ENCODE data around the gene BBLN. TPM values are rescaled to one million over a fixed set of nuclear protein-coding genes. Genes with fewer than 3 reads are reported as not detected.
"Not testable (repeated sequence)": the region's sequence is repeated elsewhere in the genome, so short reads cannot be mapped to it uniquely, and the experiment has no call there.

BBLN gene
- 96.6 and 112 TPM in 2 replicates for total RNA-seq (2014; rRNA removed; shearing (Covaris generic))

GRCh38 chr9:128159784-128160602, at the start of gene BBLN:
BBLN (plus strand) TSS chr9:128160265; CDS start chr9:128160408, 143 bp downstream.
- H3K27me3 ChIP-seq (replicated peaks): no peaks in the 10 kb centered on the region
- 0 out of 2 replicates have a peak, but pooled peaks cover 4% of the 10 kb centered on the region for H3K9me3 ChIP-seq (replicated peaks)
- H3K27ac ChIP-seq: 0 out of 2 replicates have a peak within 1 kb of the TSS, but pooled peaks have one; percentile 7
- peaks cover 25% of the 10 kb centered on the region for H3K36me3 ChIP-seq
- DNase-seq (ENCODE audit: low read depth in 1 of 2, low spot score in 2 of 2): peak; percentile 89 to 95
- H3K4me3 ChIP-seq: peak within 1 kb of the TSS; percentile 71
- peaks cover 11% of the 10 kb centered on the region for H3K4me1 ChIP-seq (replicated peaks)

GRCh38 chr9:128111726-128112125, 48.3 kb upstream of the BBLN start:
- not testable (repeated sequence) for DNase-seq (ENCODE audit: low read depth in 1 of 2, low spot score in 2 of 2); H3K4me3 ChIP-seq; H3K27me3 ChIP-seq (replicated peaks); H3K9me3 ChIP-seq (replicated peaks); H3K4me1 ChIP-seq (replicated peaks); H3K27ac ChIP-seq
- H3K36me3 ChIP-seq: peaks cover 26% of the 10 kb centered on the region

GRCh38 chr9:128113526-128114325, 46.3 kb upstream of the BBLN start:
- Histone ChIP-seq H3K36me3 (peaks cover 6% of the 10 kb centered on the region; the same call in 1 of the 2 replicates), H3K27me3 (replicated peaks) (no peaks in the 10 kb centered on the region), H3K4me3 (no peak overlapping the region), H3K9me3 (replicated peaks) (no peaks in the 10 kb centered on the region), H3K4me1 (replicated peaks) (no peaks in the 10 kb centered on the region), H3K27ac (no peak overlapping the region)
- DNase-seq (ENCODE audit: low read depth in 1 of 2, low spot score in 2 of 2): no peak

GRCh38 chr9:128114326-128115186, 45.5 kb upstream of the BBLN start:
- no peak for DNase-seq (ENCODE audit: low read depth in 1 of 2, low spot score in 2 of 2)
- Histone ChIP-seq H3K4me1 (replicated peaks) (no peaks in the 10 kb centered on the region), H3K27ac (no peak overlapping the region), H3K27me3 (replicated peaks) (no peaks in the 10 kb centered on the region), H3K4me3 (no peak overlapping the region), H3K9me3 (replicated peaks) (no peaks in the 10 kb centered on the region), H3K36me3 (peaks cover 2% of the 10 kb centered on the region; the same call in 1 of the 2 replicates)

GRCh38 chr9:128115187-128116103, 44.6 kb upstream of the BBLN start:
- DNase-seq (ENCODE audit: low read depth in 1 of 2, low spot score in 2 of 2): no peak
- H3K4me1 ChIP-seq (replicated peaks): no peaks in the 10 kb centered on the region
- H3K27ac ChIP-seq: no peak overlapping the region
- no peaks in the 10 kb centered on the region for H3K36me3 ChIP-seq
- H3K9me3 ChIP-seq (replicated peaks): no peaks in the 10 kb centered on the region
- no peak overlapping the region for H3K4me3 ChIP-seq
- no peaks in the 10 kb centered on the region for H3K27me3 ChIP-seq (replicated peaks)

GRCh38 chr9:128116104-128117083, 43.7 kb upstream of the BBLN start:
- Histone ChIP-seq H3K27me3 (replicated peaks) (no peaks in the 10 kb centered on the region), H3K27ac (no peak overlapping the region), H3K4me1 (replicated peaks) (no peaks in the 10 kb centered on the region), H3K4me3 (no peak overlapping the region), H3K36me3 (no peaks in the 10 kb centered on the region), H3K9me3 (replicated peaks) (no peaks in the 10 kb centered on the region)
- no peak for DNase-seq (ENCODE audit: low read depth in 1 of 2, low spot score in 2 of 2)

- Histone ChIP-seq H3K36me3 (no peaks in the 10 kb centered on the region), H3K27me3 (replicated peaks) (no peaks in the 10 kb centered on the region), H3K4me3 (no peak overlapping the region), H3K4me1 (replicated peaks) (no peaks in the 10 kb centered on the region), H3K9me3 (replicated peaks) (no peaks in the 10 kb centered on the region), H3K27ac (no peak overlapping the region)
- DNase-seq (ENCODE audit: low read depth in 1 of 2, low spot score in 2 of 2): peak; percentile 72 to 89
Measured at GRCh38 chr9:128117613-128118471, 42.2 kb upstream of the BBLN start.

GRCh38 chr9:128118472-128118857, 41.6 kb upstream of the BBLN start:
- H3K9me3 ChIP-seq (replicated peaks): no peaks in the 10 kb centered on the region
- no peaks in the 10 kb centered on the region for H3K36me3 ChIP-seq
- no peak overlapping the region for H3K4me3 ChIP-seq
- no peaks in the 10 kb centered on the region for H3K27me3 ChIP-seq (replicated peaks)
- DNase-seq (ENCODE audit: low read depth in 1 of 2, low spot score in 2 of 2): no peak
- H3K27ac ChIP-seq: no peak overlapping the region
- no peaks in the 10 kb centered on the region for H3K4me1 ChIP-seq (replicated peaks)

- no peaks in the 10 kb centered on the region for H3K9me3 ChIP-seq (replicated peaks)
- H3K4me3 ChIP-seq: no peak overlapping the region
- no peak overlapping the region for H3K27ac ChIP-seq
- no peaks in the 10 kb centered on the region for H3K4me1 ChIP-seq (replicated peaks)
- no peaks in the 10 kb centered on the region for H3K27me3 ChIP-seq (replicated peaks)
- DNase-seq (ENCODE audit: low read depth in 1 of 2, low spot score in 2 of 2): no peak
- H3K36me3 ChIP-seq: no peaks in the 10 kb centered on the region; the same call in 1 of the 2 replicates
Measured at GRCh38 chr9:128118971-128119665, 40.9 kb upstream of the BBLN start.

GRCh38 chr9:128120061-128120740, 39.9 kb upstream of the BBLN start:
- H3K27ac ChIP-seq: no peak overlapping the region
- H3K27me3 ChIP-seq (replicated peaks): no peaks in the 10 kb centered on the region
- DNase-seq (ENCODE audit: low read depth in 1 of 2, low spot score in 2 of 2): no peak
- H3K9me3 ChIP-seq (replicated peaks): no peaks in the 10 kb centered on the region
- no peaks in the 10 kb centered on the region for H3K4me1 ChIP-seq (replicated peaks)
- no peak overlapping the region for H3K4me3 ChIP-seq
- H3K36me3 ChIP-seq: peaks cover 8% of the 10 kb centered on the region
